A549 treated with Mapracorat at 1 μM for 4 hours (cell line): Measurements from ENCODE around the gene CBFB. TPM values are rescaled to one million over a fixed set of nuclear protein-coding genes. Genes with fewer than 3 reads are reported as not detected.

ENCODE experiments used
- total RNA-seq: library from RNA; stranded (reverse); fragments of 200-300 nt; extraction: Qiagen RNA extraction; gene quantifications from 5 replicates; pipeline ENCODE4 v1.2.3, GENCODE V29; 2022

Gene CBFB
- 43.4 to 64.6 TPM (median 52.4 TPM) in 5 replicates for total RNA-seq

GRCh38 chr16:67028696-67029253 is at the start of gene CBFB:
Gene CBFB, plus strand, starts transcription at chr16:67029149. Its CDS starts 259 bp downstream, at chr16:67029408.

GRCh38 chr16:66988197-66988788 is 40.7 kb upstream of the CBFB start, which contains the start of gene CES4A:
Gene CES4A, plus strand, starts transcription at chr16:66988589. Its CDS starts 184 bp downstream, at chr16:66988773.

DNA sequence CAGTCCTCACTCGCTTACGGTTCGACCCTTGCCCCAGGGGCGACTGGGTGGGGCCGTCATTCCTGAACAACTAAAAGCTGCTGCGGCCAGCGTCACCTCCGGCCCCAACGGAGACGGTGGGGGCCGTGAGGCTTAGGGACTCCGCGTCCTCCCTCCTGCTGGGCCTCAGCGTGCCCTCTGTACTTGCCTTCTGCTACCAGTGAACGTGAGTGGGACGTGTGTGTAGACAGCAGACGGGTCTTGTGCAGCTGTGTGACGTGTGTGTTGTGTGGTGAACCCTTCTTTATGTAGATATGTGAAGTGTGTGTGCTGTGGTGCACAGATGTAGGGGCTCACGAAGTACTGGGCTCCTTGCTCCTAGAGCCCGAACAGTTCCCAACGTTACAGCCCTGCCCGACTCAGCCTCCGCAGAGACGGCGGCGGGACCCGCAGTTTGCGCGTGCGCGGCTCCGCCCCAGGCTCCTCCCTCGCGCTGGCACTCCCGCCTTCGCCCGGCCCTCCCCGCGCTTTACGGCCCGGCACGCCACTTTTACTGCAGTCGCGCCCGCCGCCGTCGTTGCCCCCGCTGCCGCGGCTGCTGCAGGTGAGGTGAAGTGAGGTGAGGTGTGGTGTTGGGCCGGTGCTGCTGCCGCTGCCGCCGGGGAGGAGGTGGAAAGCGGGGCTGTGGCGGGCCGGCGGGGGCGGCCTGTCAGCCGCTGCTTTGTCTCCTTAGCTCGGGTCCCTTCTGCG is 80.6 kb downstream of the CBFB start, which contains the start of gene PHAF1:
TSS of gene PHAF1 (plus strand) at position 535 of the 729 bp plus-strand sequence. CDS start 235 bp downstream, outside the sequence.

Other genes with a start within 250 kb of the CBFB start
- not detected in 5 replicates for gene TERB1, start 227.6 kb upstream of the CBFB start, total RNA-seq
- 63.5 to 74.9 TPM (median 66.4 TPM) in 5 replicates for gene NAE1, start 198.2 kb upstream of the CBFB start, total RNA-seq
- 0.08 TPM in 1 of 5 replicates, not detected in the others for gene CA7, start 184.7 kb upstream of the CBFB start, total RNA-seq
- gene PDP2, start 148.6 kb upstream of the CBFB start, total RNA-seq = 4.4 to 6.5 TPM (median 6.3 TPM) in 5 replicates
- gene CDH16, start 110.3 kb upstream of the CBFB start, total RNA-seq = 3.7 to 4.9 TPM (median 4.4 TPM) in 5 replicates
- gene RRAD, start 103.6 kb upstream of the CBFB start, total RNA-seq = 27.6 to 46.6 TPM (median 39.4 TPM) in 5 replicates
- 148 to 193 TPM (median 178 TPM) in 5 replicates for gene CIAO2B, start 94.7 kb upstream of the CBFB start, total RNA-seq
- 29.3 to 37.6 TPM (median 32.1 TPM) in 5 replicates for gene CES2, start 93.6 kb upstream of the CBFB start, total RNA-seq
- 2.3 to 3.6 TPM (median 2.4 TPM) in 5 replicates for gene CES3, start 67.9 kb upstream of the CBFB start, total RNA-seq
- 1.9 to 3.3 TPM (median 2.9 TPM) in 5 replicates for gene CES4A, start 40.6 kb upstream of the CBFB start, total RNA-seq
- 22.3 to 24.6 TPM (median 22.8 TPM) in 5 replicates for gene PHAF1, start 80.8 kb downstream of the CBFB start, total RNA-seq
- 7.4 to 10.0 TPM (median 9.2 TPM) in 5 replicates for gene B3GNT9, start 121.8 kb downstream of the CBFB start, total RNA-seq
- gene TRADD, start 130.8 kb downstream of the CBFB start, total RNA-seq = 15.2 to 21.9 TPM (median 21.3 TPM) in 5 replicates
- 5.8 to 11.5 TPM (median 8.5 TPM) in 5 replicates for gene FBXL8, start 130.8 kb downstream of the CBFB start, total RNA-seq
- 12.2 to 21.9 TPM (median 16.8 TPM) in 5 replicates for gene HSF4, start 135.6 kb downstream of the CBFB start, total RNA-seq
- 73.1 to 97.4 TPM (median 92.2 TPM) in 5 replicates for gene NOL3, start 141.4 kb downstream of the CBFB start, total RNA-seq
- 4.2 to 8.5 TPM (median 6.5 TPM) in 5 replicates for gene MATCAP1, start 154.8 kb downstream of the CBFB start, total RNA-seq
- gene EXOC3L1, start 161.0 kb downstream of the CBFB start, total RNA-seq = 0.06 to 0.32 TPM (median 0.23 TPM) in 4 of 5 replicates, not detected in the other
- gene E2F4, start 163.0 kb downstream of the CBFB start, total RNA-seq = 81.7 to 103 TPM (median 94.2 TPM) in 5 replicates
- gene ELMO3, start 170.0 kb downstream of the CBFB start, total RNA-seq = 0.70 to 1.8 TPM (median 1.1 TPM) in 5 replicates
- gene TMEM208, start 198.0 kb downstream of the CBFB start, total RNA-seq = 82.1 to 103 TPM (median 91.2 TPM) in 5 replicates
- 40.2 to 67.1 TPM (median 60.9 TPM) in 5 replicates for gene FHOD1, start 218.3 kb downstream of the CBFB start, total RNA-seq
- gene SLC9A5, start 219.8 kb downstream of the CBFB start, total RNA-seq = 1.1 to 1.9 TPM (median 1.5 TPM) in 5 replicates